GM13977 (cell line): ENCODE results near the gene METAP1D.

ENCODE experiments used
- DNase-seq: peaks from one replicate; pipeline ENCODE4 v3.0.0; 2012; ENCODE audit warnings: low spot score
- CTCF ChIP-seq: IDR thresholded peaks from 2 replicates; pipeline ENCODE4 v1.5.1; 2012; ENCODE audit warnings: mild to moderate bottlenecking, control low read depth; ENCODE audit not compliant: insufficient read depth; ENCODE audit errors: extremely low read depth, missing control alignments
- in situ Hi-C: fragments of 300-500 bp; cut with MboI; formaldehyde crosslinking; loops from one replicate; pipeline ENCODE4 v1.12.0; 2022; ENCODE audit warnings: low sequenced_read_pairs, low pct_unique_long_range_greater_than_20kb, mixed read lengths, inconsistent platforms; ENCODE audit not compliant: unreplicated experiment

METAP1D gene

GRCh38 chr2:172074254-172074653, 74.5 kb downstream of the METAP1D start:
- no peak for TF ChIP-seq CTCF
- in situ Hi-C loops, result no loop called here
- no peak for DNase-seq

GRCh38 chr2:172079416-172079815, 79.7 kb downstream of the METAP1D start:
- no peak for TF ChIP-seq CTCF
- DNase-seq, result no peak
- in situ Hi-C loops, result loop anchor here (25.0 kb wide), 1 partner anchor 267 kb away; no protein-coding TSS in a partner anchor

- no peak for TF ChIP-seq CTCF
- in situ Hi-C loops, result loop anchor here (10.0 to 25.0 kb wide), 3 partner anchors 268 to 1365 kb away; partner anchors contain the start of genes GAD1 and SP5
- DNase-seq, result no peak
Observed at GRCh38 chr2:172079838-172080640, 80.3 kb downstream of the METAP1D start.

- DNase-seq, result no peak
- TF ChIP-seq CTCF, result no peak
- in situ Hi-C loops, result loop anchor here (10.0 to 25.0 kb wide), 3 partner anchors 268 to 1366 kb away; partner anchors contain the start of genes GAD1 and SP5
Observed at GRCh38 chr2:172080641-172081220, 81.0 kb downstream of the METAP1D start.

GRCh38 chr2:172081221-172082022, 81.7 kb downstream of the METAP1D start:
- in situ Hi-C loops, result loop anchor here (10.0 to 25.0 kb wide), 3 partner anchors 269 to 1367 kb away; partner anchors contain the start of genes GAD1 and SP5
- peak; percentile 23 for DNase-seq
- no peak for TF ChIP-seq CTCF

- peak; percentile 36 for DNase-seq
- TF ChIP-seq CTCF, result no peak
Observed at GRCh38 chr2:172082105-172082943, 82.6 kb downstream of the METAP1D start.

More at GRCh38 chr2:172082105-172082943, 82.6 kb downstream of the METAP1D start:
- in situ Hi-C loops, result loop anchor here (10.0 to 25.0 kb wide), 3 partner anchors 270 to 1368 kb away; partner anchors contain the start of genes GAD1 and SP5
